GM18499 (cell line): ENCODE data around the gene TBC1D1.

Source experiments
- ATAC-seq: cut with Tn5 transposase; IDR thresholded peaks from one replicate; pipeline ENCODE4 v1.9.1; 2021; ENCODE audit warnings: moderate number of reproducible peaks; ENCODE audit not compliant: insufficient read depth, unreplicated experiment

The TBC1D1 gene

GRCh38 chr4:38072578-38072977 is 181.7 kb downstream of the TBC1D1 start:
- no peak for ATAC-seq

- no peak for ATAC-seq
Measured at GRCh38 chr4:38073596-38074234, 182.8 kb downstream of the TBC1D1 start.

DNA sequence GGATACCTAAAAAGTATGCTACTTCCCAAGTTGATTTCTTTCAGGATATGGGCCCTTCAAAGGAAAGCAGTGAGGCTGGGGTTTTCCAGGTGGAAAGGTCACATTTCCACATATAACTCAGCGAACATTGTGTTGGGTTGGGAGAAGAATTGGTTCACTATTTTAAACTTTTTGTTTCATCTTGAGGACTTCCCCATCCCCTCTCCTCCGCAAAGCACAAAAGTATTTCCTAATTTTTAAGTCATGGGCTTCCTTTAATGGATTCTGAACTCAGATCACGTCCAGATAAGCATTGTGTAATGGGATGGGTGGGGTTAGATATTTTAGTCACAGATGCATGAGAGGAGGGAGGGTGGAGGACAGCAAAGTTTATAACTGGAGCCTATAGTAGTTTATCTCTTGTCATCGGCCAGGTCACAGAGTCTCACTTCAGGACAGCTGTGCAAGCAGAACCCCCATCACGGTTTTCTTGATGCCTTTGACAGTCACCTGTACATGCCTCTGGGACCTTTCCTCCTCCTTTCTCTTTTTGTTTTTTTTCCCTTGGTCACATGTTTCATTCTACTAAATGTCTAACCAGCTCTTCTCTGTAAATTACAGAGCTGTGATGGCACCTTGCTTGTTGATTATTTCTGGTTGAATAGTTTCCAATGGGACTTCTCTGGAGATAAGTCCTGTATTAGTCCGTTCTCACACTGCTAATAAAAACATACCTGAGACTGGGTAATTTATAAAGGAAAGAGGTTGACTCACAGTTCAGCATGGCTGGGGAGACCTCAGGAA is 184.7 kb downstream of the TBC1D1 start:
- ATAC-seq: no peak

DNA sequence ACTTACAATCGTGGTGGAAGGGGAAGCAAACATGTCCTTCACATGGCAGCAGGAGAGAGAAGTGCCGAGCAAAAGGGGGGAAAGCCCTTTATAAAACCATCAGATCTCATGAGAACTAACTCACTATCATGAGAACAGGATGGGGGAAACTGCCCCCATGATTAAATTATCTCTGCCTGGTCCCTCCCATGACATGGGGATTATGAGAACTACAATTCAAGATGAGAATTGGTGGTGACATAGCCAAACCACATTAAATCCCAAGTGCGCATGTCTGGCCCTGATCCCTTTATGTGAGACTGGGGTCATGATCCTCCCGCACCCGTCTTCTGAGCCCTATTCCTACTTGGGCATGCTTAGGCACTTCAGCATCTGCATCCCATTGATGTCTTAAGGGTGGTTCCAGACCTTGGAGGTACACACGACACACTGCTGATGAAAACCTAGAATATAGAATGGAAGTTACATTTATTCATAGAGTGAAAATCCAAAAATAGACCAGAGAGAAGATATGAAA is 185.3 kb downstream of the TBC1D1 start:
- ATAC-seq: no peak

GRCh38 chr4:38077791-38078489 is 187.1 kb downstream of the TBC1D1 start:
- ATAC-seq: no peak

DNA sequence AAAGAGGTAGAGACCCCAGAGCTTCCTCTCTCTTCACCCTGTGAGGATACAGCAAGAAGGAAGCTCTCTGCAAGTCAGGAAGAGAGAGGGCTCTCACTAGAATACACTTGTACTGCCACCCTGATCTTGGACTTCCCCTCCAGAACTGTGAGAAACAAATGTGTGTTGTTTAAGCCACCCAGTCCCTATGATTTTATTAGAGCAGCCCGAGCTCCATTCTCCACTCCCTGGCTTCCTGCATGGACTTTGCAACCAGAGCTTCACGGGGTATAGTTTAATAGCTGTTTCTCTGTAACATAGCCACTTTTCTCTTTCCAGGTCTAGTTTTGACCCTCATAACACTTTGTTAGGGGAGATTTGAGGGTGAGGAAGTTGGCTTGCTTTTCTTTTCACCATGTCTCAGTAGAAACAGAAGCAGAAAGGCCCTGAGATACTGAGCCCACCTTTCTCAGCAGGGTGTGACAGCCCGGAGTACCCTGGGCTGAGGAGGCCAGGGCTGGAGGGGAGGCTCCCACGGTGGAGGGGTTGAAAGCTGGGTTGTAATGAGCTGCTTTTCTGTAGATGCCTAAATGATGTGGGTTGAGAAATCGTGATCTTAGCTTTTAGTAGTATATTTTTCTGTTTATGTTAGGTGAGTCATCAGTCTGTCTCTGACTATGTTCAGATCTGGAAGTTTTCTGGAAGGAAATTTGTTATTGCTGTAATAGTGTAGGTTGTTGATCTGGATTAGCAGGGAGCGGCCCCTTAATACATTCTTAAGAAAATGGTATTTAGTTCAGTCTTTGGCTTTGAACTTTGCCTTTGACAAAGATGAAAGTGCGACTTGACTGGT is 187.9 kb downstream of the TBC1D1 start:
- no peak for ATAC-seq

DNA sequence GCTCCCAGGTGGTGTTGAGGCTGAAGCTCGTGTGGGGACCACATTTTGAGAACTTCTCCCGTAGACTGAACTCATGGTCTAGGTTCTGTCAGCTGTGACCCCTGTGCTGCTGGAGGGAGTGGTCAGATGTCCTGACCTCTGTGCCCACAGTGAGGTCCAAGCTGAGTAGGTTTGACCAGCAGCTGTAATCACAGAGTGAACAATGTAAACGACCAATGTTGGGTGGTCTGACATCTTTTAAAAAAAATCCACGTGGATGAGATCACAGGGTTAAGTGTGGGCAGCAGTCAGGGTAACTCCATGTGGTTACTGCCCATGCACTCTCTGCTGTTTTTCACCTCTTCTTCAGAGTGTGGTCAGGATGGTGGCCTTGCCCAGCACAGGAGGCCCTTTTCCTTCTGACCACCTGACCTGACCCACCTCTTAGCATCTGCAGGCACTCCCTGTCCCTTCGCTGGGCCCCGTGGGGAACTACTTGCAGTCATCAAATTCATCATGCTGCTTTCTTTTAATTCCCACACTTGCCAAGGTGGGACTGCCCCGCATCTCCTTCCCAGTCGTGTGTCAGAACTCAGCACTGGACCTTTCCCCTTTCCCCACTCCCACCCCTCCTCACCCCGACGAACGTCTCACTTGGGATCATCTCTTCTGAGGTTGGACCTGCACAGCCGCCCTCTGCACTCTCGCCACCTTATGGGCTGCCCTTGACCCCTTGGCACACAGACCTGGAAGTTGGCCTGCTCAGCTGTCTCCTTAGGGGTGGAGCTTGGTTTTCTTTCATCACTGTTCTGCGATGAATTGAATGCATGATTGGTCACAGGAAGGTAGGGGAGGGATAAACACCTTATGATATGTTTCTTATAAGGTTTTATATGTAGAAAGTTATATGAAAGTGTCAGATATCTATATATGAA is 189.4 kb downstream of the TBC1D1 start:
- ATAC-seq: no peak

GRCh38 chr4:38082021-38082420 is 191.1 kb downstream of the TBC1D1 start:
- no peak for ATAC-seq

- ATAC-seq: no peak
Measured at GRCh38 chr4:38082424-38083385, 191.8 kb downstream of the TBC1D1 start.

DNA sequence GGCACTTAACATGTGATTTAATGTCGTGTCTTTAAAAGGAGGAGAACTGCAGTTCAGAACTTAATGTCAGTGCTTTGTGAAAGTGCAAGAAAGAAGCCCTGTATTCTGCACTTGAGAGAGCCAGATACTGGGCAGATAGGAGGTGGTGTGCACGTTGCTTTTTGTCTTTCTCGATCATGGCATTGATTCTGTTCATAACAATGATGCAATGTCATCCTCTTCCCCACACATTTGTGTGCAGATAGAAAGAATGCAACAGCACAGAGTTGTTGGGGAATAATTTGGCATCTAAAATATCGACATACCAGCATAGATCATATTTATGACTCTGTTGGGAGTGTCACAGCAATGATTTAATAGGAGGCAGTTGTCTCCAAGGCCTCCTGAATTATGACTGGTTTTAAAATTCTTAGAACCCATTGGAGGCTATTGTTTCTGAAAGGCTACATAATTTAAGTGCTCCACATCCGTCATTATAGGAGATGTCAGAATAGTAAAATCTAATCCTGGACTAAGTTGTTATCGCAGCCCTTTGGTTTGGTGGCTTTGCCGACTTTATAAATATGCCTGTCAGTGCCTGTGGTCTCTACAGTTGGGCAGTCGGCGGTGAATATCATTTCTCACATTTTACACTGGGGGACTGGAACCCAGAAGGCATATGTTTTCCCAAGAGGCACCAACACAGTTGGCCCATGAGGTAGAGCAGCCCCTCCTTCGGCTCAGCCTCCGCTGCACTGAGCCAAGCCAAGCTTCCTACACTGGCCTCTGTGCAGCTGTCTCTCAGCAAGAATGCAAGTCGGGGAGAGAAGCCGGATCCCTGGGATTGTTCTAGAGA is 194.2 kb downstream of the TBC1D1 start:
- no peak for ATAC-seq

DNA sequence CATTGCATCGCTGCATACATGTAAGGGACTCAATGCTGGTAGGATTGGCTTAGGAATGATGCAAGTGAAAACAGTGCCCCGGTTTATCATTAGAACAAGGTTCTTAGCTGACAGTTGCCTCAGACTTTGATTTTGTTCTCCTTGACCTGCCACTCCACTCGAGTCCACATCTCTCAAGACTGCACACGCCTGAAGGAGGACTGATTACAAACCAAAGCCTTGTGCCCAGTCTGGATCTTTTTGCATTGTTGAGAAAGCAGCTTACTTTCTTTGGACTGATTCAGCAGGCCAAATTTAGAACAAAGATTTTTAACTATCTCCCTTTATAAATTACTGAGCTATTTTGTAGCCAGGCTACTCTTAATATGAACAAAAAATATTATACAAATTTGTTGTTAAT is 194.9 kb downstream of the TBC1D1 start:
- no peak for ATAC-seq

- ATAC-seq: no peak
Measured at GRCh38 chr4:38086151-38086848, 195.4 kb downstream of the TBC1D1 start.

- ATAC-seq: no peak
Measured at GRCh38 chr4:38086849-38087226, 196.0 kb downstream of the TBC1D1 start.

DNA sequence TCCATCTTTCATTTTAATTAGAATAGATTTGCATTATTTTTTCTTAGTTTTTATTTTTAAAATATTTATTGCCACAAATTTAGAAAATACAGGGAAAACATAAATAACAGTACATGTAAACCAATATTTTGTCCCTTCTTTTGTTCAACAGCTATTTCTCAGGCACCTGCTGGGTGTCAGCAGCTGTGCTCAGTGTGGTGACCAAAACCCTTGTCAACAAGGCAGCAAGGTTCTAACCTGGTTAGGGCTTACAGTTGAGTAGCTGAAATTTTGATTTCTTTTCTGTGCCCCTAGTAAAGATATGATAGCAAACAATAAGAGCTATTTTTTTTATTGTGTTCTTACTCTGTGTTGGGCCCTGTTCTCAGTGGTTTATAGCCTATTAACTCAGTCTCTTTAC is 197.4 kb downstream of the TBC1D1 start:
- no peak for ATAC-seq

GRCh38 chr4:38089961-38090360 is 199.1 kb downstream of the TBC1D1 start:
- no peak for ATAC-seq

GRCh38 chr4:38090455-38091246 is 199.8 kb downstream of the TBC1D1 start:
- ATAC-seq: no peak
